AG10803 (cell line): ENCODE measurements around the gene RBM42.

Source experiments
- DNase-seq: peaks from one replicate; pipeline ENCODE4 v3.0.0; 2010; ENCODE audit warnings: low read depth
- H3K4me3 ChIP-seq: 2 replicates; pipeline ENCODE4 v1.5.1; 2011; ENCODE audit warnings: mild to moderate bottlenecking, low read length, control low read depth
- CTCF ChIP-seq: conservative IDR thresholded peaks from 2 replicates; pipeline ENCODE4 v1.5.1; 2011; ENCODE audit warnings: mild to moderate bottlenecking, low read length, control low read depth, inconsistent platforms

RBM42 gene

GRCh38 chr19:35673121-35673804, 44.4 kb downstream of the RBM42 start:
- TF ChIP-seq CTCF: no peak
- H3K4me3 ChIP-seq: peak overlapping the region; percentile 47
- peak; percentile 47 for DNase-seq

DNA sequence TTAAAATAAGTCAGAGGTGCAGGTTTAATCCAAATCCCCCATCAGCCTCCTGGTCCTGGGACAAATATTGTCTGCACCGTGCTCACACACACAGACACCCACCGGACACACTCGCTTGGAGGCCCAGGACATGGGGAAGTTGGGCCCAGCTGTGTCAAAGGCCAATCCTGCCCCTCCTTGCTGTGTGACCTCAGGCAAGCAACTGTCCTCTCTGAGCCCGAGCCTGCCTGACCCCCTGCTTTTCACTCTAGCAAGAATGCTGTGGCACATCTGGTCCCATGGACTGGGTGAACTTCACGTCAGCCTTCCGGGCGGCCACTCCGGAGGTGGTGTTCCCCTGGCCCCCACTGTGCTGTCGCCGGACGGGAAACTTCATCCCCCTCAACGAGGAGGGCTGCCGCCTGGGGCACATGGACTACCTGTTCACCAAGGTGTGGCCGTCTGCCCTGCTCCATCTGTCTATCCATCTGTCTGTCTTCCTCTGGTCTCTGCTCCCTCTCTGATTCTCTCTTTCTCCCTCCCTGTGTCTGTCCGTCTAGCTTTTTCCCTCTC, 46.8 kb downstream of the RBM42 start:
- no peak for DNase-seq
- H3K4me3 ChIP-seq: no peak overlapping the region
- TF ChIP-seq CTCF: no peak
